Nucleus accumbens (tissue), 56 donors: ENCODE measurements around the gene LMF1.
A peak's percentile ranks its signal among the peaks of the same experiment; 100 is the strongest.

ENCODE experiments used
- DNase-seq, 56 donors: peaks; one replicate each; lab custom pipeline; 2025; lab: John Stamatoyannopoulos, UW

LMF1 gene

GRCh38 chr16:970766-971581 lies at the start of gene LMF1:
Gene LMF1 (minus strand): TSS chr16:970984. CDS start chr16:970980, 4 bp downstream.
- peak; percentile 64 to 99 (median 95) for DNase-seq

- peak in 2 of 56 donors; percentile 39 to 54 for DNase-seq
These were observed 49.3 kb upstream of the LMF1 start for GRCh38 chr16:1020091-1020399.

GRCh38 chr16:1019231-1020090 lies 48.7 kb upstream of the LMF1 start:
- peak in 51 of 56 donors; percentile 21 to 81 (median 63) for DNase-seq

- no peak for DNase-seq
These were observed 47.8 kb upstream of the LMF1 start for GRCh38 chr16:1018447-1019198.

- DNase-seq, result peak in 8 of 56 donors; percentile 13 to 46 (median 25)
These were observed 44.1 kb upstream of the LMF1 start for GRCh38 chr16:1014771-1015495.

- DNase-seq, result no peak
These were observed 43.4 kb upstream of the LMF1 start for GRCh38 chr16:1014221-1014620.

GRCh38 chr16:1013593-1013900 lies 42.8 kb upstream of the LMF1 start:
- DNase-seq, result no peak

GRCh38 chr16:1012722-1013592 lies 42.2 kb upstream of the LMF1 start:
- no peak for DNase-seq

- DNase-seq, result no peak
These were observed 41.4 kb upstream of the LMF1 start for GRCh38 chr16:1012135-1012534.

- no peak for DNase-seq
These were observed 40.7 kb upstream of the LMF1 start for GRCh38 chr16:1011316-1012082.

- no peak for DNase-seq
These were observed 40.0 kb upstream of the LMF1 start for GRCh38 chr16:1010815-1011214.

- no peak for DNase-seq
These were observed 39.5 kb upstream of the LMF1 start for GRCh38 chr16:1010251-1010650.

- no peak for DNase-seq
These were observed 38.8 kb upstream of the LMF1 start for GRCh38 chr16:1009358-1010150.

- no peak for DNase-seq
These were observed 37.3 kb upstream of the LMF1 start for GRCh38 chr16:1008085-1008484.

GRCh38 chr16:1007284-1007850 lies 36.6 kb upstream of the LMF1 start:
- DNase-seq, result no peak

- DNase-seq, result no peak
These were observed 36.0 kb upstream of the LMF1 start for GRCh38 chr16:1006781-1007180.

- DNase-seq, result no peak
These were observed 34.5 kb upstream of the LMF1 start for GRCh38 chr16:1005286-1005685.
